Fibroblast of mammary gland (primary cell): ENCODE data around the gene WDR90.
A peak's percentile ranks its signal among the peaks of the same experiment; 100 is the strongest.

Source experiments
- DNase-seq: peaks from one replicate; pipeline ENCODE4 v3.0.0-alpha.2; 2010; ENCODE audit warnings: low read depth
- H3K4me3 ChIP-seq: 2 replicates; pipeline ENCODE4 v1.5.1; 2011; ENCODE audit warnings: low read depth, mild to moderate bottlenecking, low read length, moderate library complexity; ENCODE audit not compliant: control insufficient read depth
- TF ChIP-seq, protein P1 (sequence below): conservative IDR thresholded peaks from 2 replicates; pipeline ENCODE4 v1.5.1; 2011; ENCODE audit warnings: low read depth, low read length, inconsistent platforms; ENCODE audit not compliant: control insufficient read depth, insufficient read depth

Gene WDR90

DNA sequence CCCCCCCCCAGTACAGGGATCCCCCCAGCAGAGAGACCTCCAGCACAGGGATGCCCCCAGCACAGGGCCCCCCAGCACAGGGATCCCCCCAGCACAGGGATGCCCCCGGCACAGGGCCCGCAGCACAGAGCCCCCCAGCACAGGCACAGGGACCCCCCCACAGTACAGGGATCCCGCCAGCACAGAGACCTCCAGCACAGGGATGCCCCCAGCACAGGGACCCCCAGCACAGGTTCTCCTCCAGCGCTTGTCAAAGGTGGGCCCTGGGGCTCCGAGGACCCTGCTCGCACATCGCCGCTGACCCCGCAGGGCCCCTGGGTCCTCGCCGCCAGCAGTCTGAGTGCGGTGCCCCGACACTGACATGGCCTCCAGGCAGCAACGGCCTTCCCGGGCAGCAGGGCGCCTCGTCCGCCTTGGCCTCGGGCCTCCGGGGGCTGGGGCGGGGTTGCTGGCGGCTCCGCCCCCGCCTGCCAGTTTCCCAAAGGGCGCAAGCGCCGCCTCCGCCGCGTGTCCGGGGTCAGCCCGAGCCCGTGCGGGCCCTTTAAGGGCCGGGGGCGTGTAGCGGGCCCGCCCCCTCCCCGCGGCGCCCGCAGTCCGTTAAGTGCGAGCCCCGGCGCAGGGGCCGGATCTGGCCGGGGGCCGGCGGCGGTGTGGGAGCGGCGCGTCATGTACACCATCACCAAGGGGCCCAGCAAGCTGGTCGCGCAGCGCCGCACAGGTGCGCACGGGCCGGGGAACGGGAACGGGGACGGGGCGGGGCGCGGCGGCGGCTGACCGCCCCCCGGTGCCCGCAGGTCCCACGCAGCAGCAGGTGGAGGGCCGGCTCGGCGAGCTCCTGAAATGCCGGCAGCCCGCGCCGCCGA lies 7.6 kb upstream of the WDR90 start, which contains the start of gene MCRIP2:
Gene MCRIP2 (plus strand): TSS at position 503 of the 863 bp plus-strand sequence. CDS start 164 bp downstream, at position 667.
- H3K4me3 ChIP-seq, result peak within 1 kb of the TSS; percentile 57
- DNase-seq, result peak; percentile 70
- TF ChIP-seq, protein P1, sequence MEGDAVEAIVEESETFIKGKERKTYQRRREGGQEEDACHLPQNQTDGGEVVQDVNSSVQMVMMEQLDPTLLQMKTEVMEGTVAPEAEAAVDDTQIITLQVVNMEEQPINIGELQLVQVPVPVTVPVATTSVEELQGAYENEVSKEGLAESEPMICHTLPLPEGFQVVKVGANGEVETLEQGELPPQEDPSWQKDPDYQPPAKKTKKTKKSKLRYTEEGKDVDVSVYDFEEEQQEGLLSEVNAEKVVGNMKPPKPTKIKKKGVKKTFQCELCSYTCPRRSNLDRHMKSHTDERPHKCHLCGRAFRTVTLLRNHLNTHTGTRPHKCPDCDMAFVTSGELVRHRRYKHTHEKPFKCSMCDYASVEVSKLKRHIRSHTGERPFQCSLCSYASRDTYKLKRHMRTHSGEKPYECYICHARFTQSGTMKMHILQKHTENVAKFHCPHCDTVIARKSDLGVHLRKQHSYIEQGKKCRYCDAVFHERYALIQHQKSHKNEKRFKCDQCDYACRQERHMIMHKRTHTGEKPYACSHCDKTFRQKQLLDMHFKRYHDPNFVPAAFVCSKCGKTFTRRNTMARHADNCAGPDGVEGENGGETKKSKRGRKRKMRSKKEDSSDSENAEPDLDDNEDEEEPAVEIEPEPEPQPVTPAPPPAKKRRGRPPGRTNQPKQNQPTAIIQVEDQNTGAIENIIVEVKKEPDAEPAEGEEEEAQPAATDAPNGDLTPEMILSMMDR, result no peak

DNA sequence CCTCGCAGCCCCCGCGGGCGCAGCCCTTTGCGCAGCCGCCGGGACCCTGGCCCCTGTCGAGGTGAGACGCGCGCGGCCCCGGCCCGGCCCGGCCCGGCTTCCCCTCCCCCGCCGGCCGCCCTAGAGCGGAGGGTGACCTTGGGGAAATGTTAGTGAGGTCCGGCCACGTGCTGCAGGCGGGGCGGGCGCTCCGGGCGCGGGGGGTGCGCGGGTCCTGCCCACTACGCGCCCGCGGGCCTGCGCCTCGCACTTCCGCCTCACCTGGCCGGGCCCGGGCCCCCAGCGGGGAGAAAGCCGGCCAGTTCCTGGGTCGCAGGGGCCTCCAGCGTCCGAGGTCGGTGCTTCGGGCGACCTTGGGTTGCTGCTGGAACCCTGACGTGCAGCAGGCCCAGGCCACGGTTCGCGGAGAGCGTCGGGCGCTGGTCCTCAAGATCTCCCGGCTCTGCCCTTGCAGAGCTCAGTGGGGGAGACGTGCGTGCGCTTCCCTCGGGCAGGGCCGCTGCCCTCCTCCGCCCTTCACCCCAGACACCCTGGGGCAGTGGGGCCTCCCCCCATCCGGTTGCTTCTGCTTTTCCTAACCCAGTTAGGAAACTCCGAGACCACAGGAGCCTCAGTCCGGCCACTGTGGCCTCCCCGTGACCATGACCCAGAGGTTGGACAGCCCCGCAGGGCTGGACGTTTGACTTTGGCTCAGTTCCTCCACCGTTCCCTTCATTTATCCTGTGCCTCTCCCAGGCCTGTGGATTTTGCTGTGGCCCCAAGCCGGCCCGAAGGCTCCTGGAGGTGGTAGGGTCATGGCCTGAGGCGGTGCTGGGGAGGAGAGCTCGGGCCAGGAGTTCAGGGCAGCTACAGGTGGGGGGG lies 6.7 kb upstream of the WDR90 start:
- TF ChIP-seq, protein P1, result no peak
- DNase-seq, result no peak
- peak overlapping the region; percentile 57 for H3K4me3 ChIP-seq

DNA sequence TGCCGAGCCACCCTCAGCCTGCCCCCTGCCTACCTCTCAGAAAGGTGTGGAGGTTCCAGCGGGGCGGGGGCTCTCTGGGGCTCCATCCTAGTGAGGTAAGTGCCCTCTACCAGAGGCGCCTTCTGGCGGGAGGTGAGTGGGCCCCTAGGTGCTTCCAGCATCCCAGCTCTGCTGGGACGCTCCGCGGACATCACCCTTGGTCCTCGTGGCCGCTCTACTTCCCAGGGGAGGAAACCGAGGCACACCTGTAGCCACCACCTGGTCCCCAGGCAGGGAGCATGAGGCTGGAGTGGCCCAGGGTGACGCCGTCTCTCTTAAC lies 6.2 kb upstream of the WDR90 start:
- H3K4me3 ChIP-seq, result peak overlapping the region; percentile 57
- no peak for DNase-seq
- TF ChIP-seq, protein P1, result no peak

DNA sequence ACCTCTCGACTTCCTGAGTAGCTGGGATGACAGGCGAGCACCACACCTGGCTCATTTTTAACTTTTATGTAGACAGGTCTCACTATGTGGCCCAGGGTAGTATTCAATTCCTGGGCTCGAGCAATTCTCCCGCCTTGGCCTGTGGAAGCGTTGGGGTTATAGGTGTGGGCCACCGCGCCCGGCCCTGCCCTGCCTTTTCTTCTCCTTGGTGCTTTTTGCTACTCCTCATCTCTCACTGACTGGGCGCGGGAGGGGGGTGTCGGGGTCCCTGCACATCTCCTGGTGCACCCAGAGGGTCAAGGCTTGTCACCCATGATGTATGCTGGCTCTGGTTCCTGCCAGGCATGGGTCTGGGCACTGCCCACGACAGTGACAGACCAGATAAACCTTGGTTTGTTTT lies 4.6 kb upstream of the WDR90 start:
- no peak for DNase-seq
- H3K4me3 ChIP-seq, result no peak overlapping the region
- TF ChIP-seq, protein P1, result no peak

DNA sequence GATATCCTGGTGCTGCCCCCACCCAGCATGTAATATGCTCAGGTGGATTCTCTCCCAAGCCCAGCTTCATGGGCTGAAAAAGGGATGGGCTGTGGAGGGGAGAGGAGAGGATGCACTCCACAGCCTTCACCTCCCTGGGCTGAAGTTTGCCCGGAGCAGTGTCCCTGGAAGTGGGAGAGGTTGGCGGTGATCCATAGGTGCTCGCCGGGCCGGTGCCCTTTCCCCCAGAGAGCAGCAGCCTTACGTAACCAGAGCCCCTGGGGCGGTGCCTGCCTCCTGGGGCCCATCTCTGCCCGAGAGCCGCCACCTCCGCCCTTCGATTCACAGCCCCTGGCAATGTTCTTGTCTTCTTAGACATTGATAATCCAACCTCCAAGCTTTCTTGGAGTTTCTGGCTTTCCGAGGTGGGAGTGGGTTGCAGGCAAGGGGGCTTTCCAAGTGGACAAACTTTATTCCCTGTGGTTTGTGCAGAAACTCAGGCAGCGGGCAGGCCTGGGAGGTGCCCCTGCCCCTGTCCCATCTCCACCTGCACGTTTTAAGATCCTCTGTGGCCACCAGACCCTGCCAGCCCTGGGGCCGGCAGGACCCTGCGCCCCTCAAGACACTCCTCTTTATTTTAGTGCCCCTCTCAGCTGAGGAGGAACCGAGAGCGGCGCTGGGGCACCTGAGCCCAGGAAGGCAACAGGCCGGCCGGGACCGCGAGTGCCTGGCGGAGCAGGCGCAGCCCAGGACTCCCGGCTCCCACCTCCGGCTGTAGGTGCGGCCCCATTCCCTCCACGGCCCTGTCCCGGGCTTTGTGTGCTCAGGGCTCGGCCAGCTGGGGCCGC lies 3.1 kb upstream of the WDR90 start:
- no peak for DNase-seq
- TF ChIP-seq, protein P1, result no peak
- no peak overlapping the region for H3K4me3 ChIP-seq

DNA sequence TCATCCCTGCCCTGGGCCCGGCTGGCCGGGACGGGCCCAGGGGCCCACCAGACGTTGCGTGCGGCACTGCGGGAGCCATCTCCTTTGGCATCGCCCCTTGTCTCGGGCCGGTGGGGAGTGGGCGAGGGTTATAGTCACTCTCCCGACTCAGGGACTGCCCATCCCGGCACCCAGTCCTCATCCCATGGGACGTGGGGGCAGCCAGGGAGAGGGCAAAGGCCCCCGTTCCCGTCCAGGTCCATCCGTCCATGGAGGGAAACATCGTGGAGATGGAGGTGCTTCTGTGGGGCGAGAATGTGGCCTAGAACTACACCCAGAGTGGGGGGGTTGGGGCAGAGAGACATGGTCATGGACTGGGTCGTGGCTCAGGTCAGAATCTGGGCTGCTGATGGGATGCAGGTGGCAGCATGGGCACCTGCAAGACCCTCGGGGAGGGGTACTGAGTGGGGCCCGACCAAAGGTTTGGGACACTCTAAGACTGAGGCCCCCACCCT lies 2.4 kb upstream of the WDR90 start:
- TF ChIP-seq, protein P1, result no peak
- H3K4me3 ChIP-seq, result no peak overlapping the region
- DNase-seq, result no peak
